ENCODE results near the gene MARCHF2.

The MARCHF2 gene

DNA sequence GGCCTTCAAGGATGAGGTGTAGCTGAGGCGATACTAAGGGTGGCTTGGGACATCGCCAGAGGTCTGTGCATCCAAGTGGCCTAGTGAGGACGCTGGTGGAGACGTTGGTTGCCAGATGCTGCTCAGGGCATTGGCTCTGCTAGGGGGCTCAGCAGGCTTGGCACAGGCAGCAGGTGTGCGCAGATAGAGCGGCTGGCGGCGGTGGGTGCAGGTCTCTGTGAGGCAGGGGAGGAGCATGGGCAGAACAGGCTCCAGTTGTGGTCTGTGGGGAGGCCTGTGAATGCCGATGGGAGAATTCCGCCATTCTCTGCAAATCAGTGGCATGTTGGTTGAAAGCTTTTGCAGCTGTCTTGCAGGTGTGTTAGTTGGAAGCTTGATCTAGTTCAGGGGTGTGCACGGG lies 68.1 kb downstream of the MARCHF2 start:
- Histone ChIP-seq H3K4me1 (ENCODE audit: control insufficient read depth in 2 of 2, insufficient read depth in 1 of 2, low read depth in 1 of 2, low read length in 2 of 2) (peaks cover 0 to 2% of the 10 kb centered on the region in 2 donors), H3K4me3 (ENCODE audit: low read length in 2 of 2) (no peak overlapping the region), H2BK12ac (ENCODE audit: low read length) (no peak overlapping the region), H2BK15ac (ENCODE audit: low read length) (no peak overlapping the region), H2BK120ac (ENCODE audit: low read depth, low read length) (no peak overlapping the region), H3K79me1 (ENCODE audit: low read depth, low read length) (peaks cover 25% of the 10 kb centered on the region), H3K9me3 (replicated peaks in 1 of 2; ENCODE audit: control insufficient read depth in 2 of 2, insufficient read depth in 1 of 2, low read depth in 1 of 2, low read length in 2 of 2) (no peaks in the 10 kb centered on the region), H3K27me3 (ENCODE audit: control insufficient read depth in 3 of 3, insufficient read depth in 3 of 3, low read depth in 1 of 3, low read length in 3 of 3) (no peaks in the 10 kb centered on the region), H3K23ac (ENCODE audit: low read depth, low read length, poor library complexity) (no peak overlapping the region), H2AFZ (ENCODE audit: low read length) (no peak overlapping the region), H4K8ac (ENCODE audit: low read depth, low read length) (no peak overlapping the region), H3K4ac (ENCODE audit: low read length) (no peak overlapping the region), H3K9ac (ENCODE audit: low read depth, low read length, poor library complexity) (no peak overlapping the region), H3K4me2 (ENCODE audit: insufficient read depth, low read length, poor library complexity, severe bottlenecking) (no peak overlapping the region), H3K27ac (replicated peaks; ENCODE audit: low read length) (no peak overlapping the region), H3K36me3 (replicated peaks in 1 of 2; ENCODE audit: control insufficient read depth in 2 of 2, insufficient read depth in 2 of 2, low read length in 2 of 2) (peaks cover 57 to 95% of the 10 kb centered on the region in 2 donors), H3K14ac (ENCODE audit: low read length) (no peak overlapping the region), H4K91ac (ENCODE audit: low read depth, low read length, poor library complexity) (no peak overlapping the region), H2BK5ac (ENCODE audit: low read length) (no peak overlapping the region), H2AK5ac (ENCODE audit: low read depth, low read length) (no peak overlapping the region), H3K18ac (ENCODE audit: low read length) (peak overlapping the region; percentile 15)
- no peak for DNase-seq (ENCODE audit: low spot score)
- WGBS, 2 donors (ENCODE audit: extremely low coverage in 2 of 2, insufficient read length in 2 of 2, insufficient replicate concordance in 1 of 2) = no CpG with 5 or more reads among the region's 11 CpGs

DNA sequence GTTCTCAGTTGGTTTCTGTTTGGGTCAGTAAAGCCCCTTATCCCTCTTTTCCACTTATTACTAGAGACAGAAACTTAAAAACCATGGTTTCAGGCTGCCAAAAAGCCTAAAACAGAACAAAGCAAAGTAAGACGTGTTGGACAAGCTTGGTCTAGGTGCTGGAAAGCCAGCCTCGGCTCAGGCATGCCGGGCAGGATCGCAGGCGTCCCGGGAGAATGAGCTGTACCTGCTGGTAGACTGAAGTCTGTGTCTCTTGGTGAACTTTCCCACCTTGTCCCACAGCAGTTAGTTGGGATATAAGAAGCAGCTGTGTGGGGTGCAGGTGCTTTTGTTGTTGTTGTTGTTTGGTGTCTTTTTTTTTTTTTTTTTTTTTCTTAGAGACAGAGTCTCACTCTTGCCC lies 68.5 kb downstream of the MARCHF2 start:
- Histone ChIP-seq H3K4me2 (ENCODE audit: insufficient read depth, low read length, poor library complexity, severe bottlenecking) (no peak overlapping the region), H3K18ac (ENCODE audit: low read length) (peak overlapping the region; percentile 3), H2BK120ac (ENCODE audit: low read depth, low read length) (no peak overlapping the region), H3K27me3 (ENCODE audit: control insufficient read depth in 3 of 3, insufficient read depth in 3 of 3, low read depth in 1 of 3, low read length in 3 of 3) (no peaks in the 10 kb centered on the region), H2BK12ac (ENCODE audit: low read length) (no peak overlapping the region), H3K23ac (ENCODE audit: low read depth, low read length, poor library complexity) (no peak overlapping the region), H4K8ac (ENCODE audit: low read depth, low read length) (no peak overlapping the region), H3K14ac (ENCODE audit: low read length) (no peak overlapping the region), H3K36me3 (replicated peaks in 1 of 2; ENCODE audit: control insufficient read depth in 2 of 2, insufficient read depth in 2 of 2, low read length in 2 of 2) (peaks cover 58 to 95% of the 10 kb centered on the region in 2 donors), H4K91ac (ENCODE audit: low read depth, low read length, poor library complexity) (no peak overlapping the region), H2BK5ac (ENCODE audit: low read length) (no peak overlapping the region), H3K4me1 (ENCODE audit: control insufficient read depth in 2 of 2, insufficient read depth in 1 of 2, low read depth in 1 of 2, low read length in 2 of 2) (peaks cover 2 to 6% of the 10 kb centered on the region in 2 donors), H2AK5ac (ENCODE audit: low read depth, low read length) (no peak overlapping the region), H3K4ac (ENCODE audit: low read length) (no peak overlapping the region), H3K9me3 (replicated peaks in 1 of 2; ENCODE audit: control insufficient read depth in 2 of 2, insufficient read depth in 1 of 2, low read depth in 1 of 2, low read length in 2 of 2) (no peaks in the 10 kb centered on the region), H2AFZ (ENCODE audit: low read length) (no peak overlapping the region), H3K79me1 (ENCODE audit: low read depth, low read length) (peaks cover 24% of the 10 kb centered on the region), H2BK15ac (ENCODE audit: low read length) (no peak overlapping the region), H3K27ac (replicated peaks; ENCODE audit: low read length) (no peak overlapping the region), H3K4me3 (ENCODE audit: low read length in 2 of 2) (no peak overlapping the region), H3K9ac (ENCODE audit: low read depth, low read length, poor library complexity) (no peak overlapping the region)
- DNase-seq (ENCODE audit: low spot score) = no peak
- WGBS, 2 donors (ENCODE audit: extremely low coverage in 2 of 2, insufficient read length in 2 of 2, insufficient replicate concordance in 1 of 2) = no CpG with 5 or more reads among the region's 6 CpGs

DNA sequence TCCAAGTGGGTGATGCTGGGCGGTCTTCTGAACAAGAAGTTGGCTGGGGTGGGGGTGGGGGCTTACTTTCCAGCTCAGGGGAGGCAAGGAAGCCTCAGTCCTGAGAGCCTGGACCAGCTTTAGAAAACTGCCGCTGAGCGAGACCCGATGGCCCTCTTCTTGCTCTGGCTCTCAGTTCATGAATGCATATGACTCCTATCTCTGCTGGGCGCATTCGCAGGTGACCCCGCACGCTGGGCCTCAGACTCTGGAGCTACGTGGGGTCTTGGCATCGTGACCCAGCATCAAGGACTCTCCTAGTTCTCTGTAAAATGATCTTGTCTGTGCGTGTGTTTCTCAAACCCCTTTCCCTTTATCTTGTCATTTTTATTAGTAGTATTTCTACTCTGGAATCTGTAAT lies 69.6 kb downstream of the MARCHF2 start:
- Histone ChIP-seq H3K27ac (replicated peaks; ENCODE audit: low read length) (no peak overlapping the region), H3K4me2 (ENCODE audit: insufficient read depth, low read length, poor library complexity, severe bottlenecking) (no peak overlapping the region), H2BK5ac (ENCODE audit: low read length) (no peak overlapping the region), H3K9me3 (replicated peaks in 1 of 2; ENCODE audit: control insufficient read depth in 2 of 2, insufficient read depth in 1 of 2, low read depth in 1 of 2, low read length in 2 of 2) (no peaks in the 10 kb centered on the region), H3K4ac (ENCODE audit: low read length) (no peak overlapping the region), H3K18ac (ENCODE audit: low read length) (no peak overlapping the region), H2AFZ (ENCODE audit: low read length) (no peak overlapping the region), H3K4me3 (ENCODE audit: low read length in 2 of 2) (no peak overlapping the region), H3K23ac (ENCODE audit: low read depth, low read length, poor library complexity) (no peak overlapping the region), H3K36me3 (replicated peaks in 1 of 2; ENCODE audit: control insufficient read depth in 2 of 2, insufficient read depth in 2 of 2, low read length in 2 of 2) (peaks cover 62 to 95% of the 10 kb centered on the region in 2 donors), H4K91ac (ENCODE audit: low read depth, low read length, poor library complexity) (no peak overlapping the region), H3K4me1 (ENCODE audit: control insufficient read depth in 2 of 2, insufficient read depth in 1 of 2, low read depth in 1 of 2, low read length in 2 of 2) (peaks cover 12 to 17% of the 10 kb centered on the region in 2 donors), H3K79me1 (ENCODE audit: low read depth, low read length) (peaks cover 20% of the 10 kb centered on the region), H4K8ac (ENCODE audit: low read depth, low read length) (no peak overlapping the region), H2AK5ac (ENCODE audit: low read depth, low read length) (no peak overlapping the region), H3K14ac (ENCODE audit: low read length) (no peak overlapping the region), H2BK120ac (ENCODE audit: low read depth, low read length) (no peak overlapping the region), H3K27me3 (ENCODE audit: control insufficient read depth in 3 of 3, insufficient read depth in 3 of 3, low read depth in 1 of 3, low read length in 3 of 3) (no peaks in the 10 kb centered on the region), H3K9ac (ENCODE audit: low read depth, low read length, poor library complexity) (no peak overlapping the region), H2BK15ac (ENCODE audit: low read length) (no peak overlapping the region), H2BK12ac (ENCODE audit: low read length) (no peak overlapping the region)
- no CpG with 5 or more reads among the region's 11 CpGs for WGBS, 2 donors (ENCODE audit: extremely low coverage in 2 of 2, insufficient read length in 2 of 2, insufficient replicate concordance in 1 of 2)
- DNase-seq (ENCODE audit: low spot score) = no peak

DNA sequence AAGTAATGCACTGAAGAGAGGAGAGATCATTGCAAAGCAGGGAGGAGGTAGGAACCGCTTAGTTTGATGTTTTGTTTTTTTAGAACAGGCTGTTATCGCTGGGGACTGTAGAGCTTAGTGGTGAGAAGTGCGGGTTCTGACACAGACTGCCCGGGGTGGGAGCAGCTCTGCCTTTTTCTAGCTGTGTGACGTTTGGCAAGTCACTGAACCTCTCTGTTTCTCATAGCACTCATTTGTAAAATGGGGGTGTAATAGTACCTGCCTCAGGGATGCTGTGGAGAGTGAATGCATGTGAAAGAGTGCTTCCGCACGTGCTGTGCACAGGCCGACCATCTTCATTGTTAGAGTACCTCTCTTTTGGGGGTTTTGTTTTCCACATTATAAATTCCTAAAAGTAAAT lies 70.1 kb downstream of the MARCHF2 start:
- no peak overlapping the region for H3K9ac ChIP-seq (ENCODE audit: low read depth, low read length, poor library complexity)
- H2BK15ac ChIP-seq (ENCODE audit: low read length) = no peak overlapping the region
- H3K79me1 ChIP-seq (ENCODE audit: low read depth, low read length) = peaks cover 17% of the 10 kb centered on the region
- H2BK5ac ChIP-seq (ENCODE audit: low read length) = no peak overlapping the region
- no peak overlapping the region for H3K18ac ChIP-seq (ENCODE audit: low read length)
- DNase-seq (ENCODE audit: low spot score) = no peak
- no peak overlapping the region for H3K4me2 ChIP-seq (ENCODE audit: insufficient read depth, low read length, poor library complexity, severe bottlenecking)
- no peak overlapping the region for H3K14ac ChIP-seq (ENCODE audit: low read length)
- H2BK120ac ChIP-seq (ENCODE audit: low read depth, low read length) = no peak overlapping the region
- H3K4me1 ChIP-seq (ENCODE audit: control insufficient read depth in 2 of 2, insufficient read depth in 1 of 2, low read depth in 1 of 2, low read length in 2 of 2) = peaks cover 17 to 21% of the 10 kb centered on the region in 2 donors
- no peak overlapping the region for H3K4me3 ChIP-seq (ENCODE audit: low read length in 2 of 2)
- H3K36me3 ChIP-seq (replicated peaks in 1 of 2; ENCODE audit: control insufficient read depth in 2 of 2, insufficient read depth in 2 of 2, low read length in 2 of 2) = peaks cover 57 to 95% of the 10 kb centered on the region in 2 donors
- no peaks in the 10 kb centered on the region for H3K9me3 ChIP-seq (replicated peaks in 1 of 2; ENCODE audit: control insufficient read depth in 2 of 2, insufficient read depth in 1 of 2, low read depth in 1 of 2, low read length in 2 of 2)
- H2BK12ac ChIP-seq (ENCODE audit: low read length) = no peak overlapping the region
- H2AFZ ChIP-seq (ENCODE audit: low read length) = no peak overlapping the region
- no peak overlapping the region for H4K91ac ChIP-seq (ENCODE audit: low read depth, low read length, poor library complexity)
- WGBS, 2 donors (ENCODE audit: extremely low coverage in 2 of 2, insufficient read length in 2 of 2, insufficient replicate concordance in 1 of 2) = no CpG with 5 or more reads among the region's 8 CpGs
- H4K8ac ChIP-seq (ENCODE audit: low read depth, low read length) = no peak overlapping the region
- H2AK5ac ChIP-seq (ENCODE audit: low read depth, low read length) = no peak overlapping the region
- H3K27me3 ChIP-seq (ENCODE audit: control insufficient read depth in 3 of 3, insufficient read depth in 3 of 3, low read depth in 1 of 3, low read length in 3 of 3) = no peaks in the 10 kb centered on the region
- H3K23ac ChIP-seq (ENCODE audit: low read depth, low read length, poor library complexity) = no peak overlapping the region
- no peak overlapping the region for H3K4ac ChIP-seq (ENCODE audit: low read length)
- H3K27ac ChIP-seq (replicated peaks; ENCODE audit: low read length) = no peak overlapping the region

Data from neuronal stem cell (in vitro differentiated cells).